Stimulated activated CD4-positive, alpha-beta T cell treated with anti-CD3 and anti-CD28 coated beads, TNF-alpha, amount 100 ng/mL, for 4 hours (primary cell): ENCODE measurements around the gene POTEC.
"Not testable (repeated sequence)": the region's sequence is repeated elsewhere in the genome, so short reads cannot be mapped to it uniquely, and the experiment has no call there.

ENCODE experiments used
- DNase-seq, 3 experiments: peaks; one replicate each; pipeline ENCODE4 v3.0.0-alpha.2; 2020; ENCODE audit warnings: low read depth in 3 of 3

The POTEC gene

GRCh38 chr18:14543446-14543964 lies at the start of gene POTEC:
TSS of gene POTEC (minus strand) at chr18:14543600. CDS start at chr18:14543146, 454 bp downstream.
- DNase-seq, result not testable (repeated sequence)

GRCh38 chr18:14577971-14578370 lies 34.6 kb upstream of the POTEC start:
- DNase-seq, result no peak

DNA sequence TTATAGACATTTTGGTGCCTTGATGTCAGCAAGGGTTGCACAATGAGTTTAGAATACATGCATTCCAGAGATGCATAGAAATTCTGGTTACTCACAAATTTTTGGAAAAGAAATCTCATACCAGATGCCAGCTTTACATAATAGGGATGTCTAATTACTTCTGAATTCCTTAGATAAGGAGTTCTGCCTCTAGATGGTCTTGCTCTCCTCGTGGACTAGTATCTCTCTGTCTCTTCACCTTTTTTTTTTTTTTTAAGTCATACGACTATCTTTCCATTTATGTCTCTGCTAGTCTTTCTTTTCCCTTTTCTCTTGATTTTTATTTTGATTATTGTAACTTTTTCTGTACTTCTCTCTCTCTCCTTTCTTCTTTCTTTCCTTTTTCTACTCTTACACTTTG lies 16.1 kb upstream of the POTEC start:
- DNase-seq, result not testable (repeated sequence)

GRCh38 chr18:14531659-14532058 lies 11.7 kb downstream of the POTEC start:
- not testable (repeated sequence) for DNase-seq

- not testable (repeated sequence) for DNase-seq
Observed at GRCh38 chr18:14510707-14511106, 32.7 kb downstream of the POTEC start.

DNA sequence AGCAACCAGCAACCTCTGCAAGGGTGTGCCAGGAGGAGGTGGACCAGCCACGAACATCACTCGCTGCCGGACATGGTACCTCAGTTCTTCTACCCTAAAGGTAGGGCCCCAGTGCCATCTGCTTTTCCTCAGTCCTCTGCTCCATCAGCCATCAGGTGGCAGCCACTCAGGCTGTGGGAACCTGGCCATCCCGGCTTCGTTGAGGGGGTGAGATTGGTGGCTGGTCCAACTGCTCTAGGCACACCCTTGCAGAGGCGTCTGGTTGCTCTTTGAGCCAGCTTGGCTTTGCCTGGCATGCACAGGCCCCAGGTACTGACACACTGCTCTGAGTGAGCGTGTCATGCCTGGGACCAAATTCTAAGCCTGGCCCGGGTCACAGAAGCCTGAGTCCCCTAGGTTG lies 39.7 kb downstream of the POTEC start:
- not testable (repeated sequence) for DNase-seq

DNA sequence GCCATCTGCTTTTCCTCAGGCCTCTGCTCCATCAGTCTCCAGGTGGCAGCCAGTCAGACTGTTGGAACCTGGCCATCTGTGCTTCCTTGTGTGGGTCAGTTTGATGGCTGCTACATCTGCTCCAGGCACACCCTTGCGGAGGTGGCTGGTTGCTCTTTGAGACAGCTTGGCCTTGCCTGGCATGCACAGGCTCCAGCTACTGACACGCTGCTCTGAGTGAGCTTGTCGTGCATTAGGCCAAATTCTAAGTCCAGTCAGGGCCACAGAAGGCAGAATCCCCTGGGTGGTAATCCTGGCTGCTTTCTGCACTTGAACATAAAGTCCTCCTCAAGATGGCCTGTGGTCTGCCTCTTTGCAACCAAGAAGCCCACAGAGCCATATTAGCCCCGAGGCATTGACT lies 41.5 kb downstream of the POTEC start:
- not testable (repeated sequence) for DNase-seq

DNA sequence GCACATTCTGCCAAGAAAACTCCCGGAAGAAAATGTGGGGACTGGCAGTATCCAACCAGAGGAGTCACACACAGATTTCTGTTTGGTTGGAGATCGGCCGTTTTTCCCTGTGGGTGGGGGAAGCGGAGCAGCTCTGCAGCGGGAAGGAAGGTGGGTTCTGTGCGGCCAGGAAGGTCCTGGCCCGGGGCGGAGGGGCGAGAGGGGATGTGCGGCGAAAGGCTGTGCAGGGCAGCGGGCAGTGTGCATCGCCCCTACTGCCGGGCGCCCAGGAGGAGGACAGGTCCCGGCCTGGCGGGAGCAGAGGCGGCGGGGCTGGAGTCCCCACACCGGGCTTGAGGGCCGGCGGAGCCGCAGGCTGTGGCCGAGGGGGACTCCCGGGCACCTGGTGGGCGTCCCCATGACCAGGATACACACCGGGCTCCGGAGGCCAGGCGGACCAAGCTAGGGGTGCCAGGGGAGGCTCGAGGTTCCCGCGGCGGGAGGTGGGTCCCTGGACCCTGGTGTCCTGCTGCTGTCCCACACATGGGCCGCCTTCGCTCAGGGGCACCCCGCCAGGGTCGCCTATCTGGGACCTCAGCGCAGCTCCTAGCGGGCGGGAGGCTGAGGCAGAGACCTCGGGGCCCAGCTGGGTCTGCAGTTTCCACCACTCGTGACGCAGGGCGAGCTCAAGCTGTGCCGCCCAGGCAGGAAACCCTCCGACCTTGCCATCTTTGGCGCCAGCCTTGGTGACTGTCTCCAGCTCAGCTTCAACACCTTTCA lies 54.0 kb downstream of the POTEC start:
- not testable (repeated sequence) for DNase-seq

GRCh38 chr18:14488789-14489188 lies 54.6 kb downstream of the POTEC start:
- DNase-seq, result not testable (repeated sequence)

DNA sequence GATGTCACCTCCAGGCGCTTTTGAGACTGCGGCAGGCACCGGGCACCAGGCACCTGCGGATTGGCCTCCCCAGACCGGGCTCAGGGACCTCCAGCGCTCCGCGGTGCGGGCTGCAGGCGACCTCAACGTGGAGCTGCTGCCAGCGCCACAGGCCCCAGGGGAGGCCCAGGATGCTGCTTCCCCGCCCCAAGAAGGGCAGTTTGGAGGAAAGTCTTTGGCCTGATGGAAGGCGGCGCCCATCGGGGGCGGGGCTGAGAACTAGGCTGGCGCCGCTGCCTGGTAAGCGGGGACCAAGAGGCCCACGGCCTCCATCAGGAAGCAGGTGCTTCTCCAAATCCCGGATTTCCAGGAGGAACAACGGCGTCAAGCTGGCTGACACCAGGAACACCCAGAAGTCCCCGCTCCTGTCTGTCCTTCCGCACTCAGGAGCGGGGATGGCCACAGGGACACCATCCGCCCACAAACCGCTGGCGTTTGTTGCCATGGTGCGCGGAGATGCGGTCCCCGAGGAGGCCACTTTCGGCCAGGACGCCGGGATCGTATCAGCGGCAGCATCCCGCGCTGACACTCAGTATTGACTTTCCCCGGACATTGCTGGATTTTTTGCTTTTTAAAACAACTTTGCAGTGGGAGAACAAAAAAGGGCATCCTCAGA lies 56.3 kb downstream of the POTEC start:
- DNase-seq, result not testable (repeated sequence)

GRCh38 chr18:14479076-14479475 lies 64.3 kb downstream of the POTEC start:
- not testable (repeated sequence) for DNase-seq

DNA sequence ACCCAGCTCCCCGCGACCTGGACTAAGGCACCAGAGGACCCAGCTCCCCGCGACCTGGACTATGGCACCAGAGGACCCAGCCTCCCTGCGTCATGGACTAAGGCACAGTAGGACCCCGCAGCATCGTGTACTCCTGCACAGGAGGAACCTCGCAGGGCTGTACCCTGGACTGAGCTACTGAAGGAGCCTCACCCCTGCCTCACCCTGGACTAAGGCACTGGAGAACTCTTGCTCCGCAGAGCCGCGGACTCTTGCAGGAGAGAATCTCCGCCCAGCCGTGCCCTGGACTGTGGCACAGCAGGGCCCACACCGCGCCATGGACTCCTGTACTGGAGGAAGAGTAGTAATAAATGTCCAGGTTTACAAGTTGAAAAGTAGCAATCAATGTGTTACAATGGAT lies 67.9 kb downstream of the POTEC start:
- DNase-seq, result not testable (repeated sequence)

- not testable (repeated sequence) for DNase-seq
Observed at GRCh38 chr18:14474752-14475151, 68.6 kb downstream of the POTEC start.

DNA sequence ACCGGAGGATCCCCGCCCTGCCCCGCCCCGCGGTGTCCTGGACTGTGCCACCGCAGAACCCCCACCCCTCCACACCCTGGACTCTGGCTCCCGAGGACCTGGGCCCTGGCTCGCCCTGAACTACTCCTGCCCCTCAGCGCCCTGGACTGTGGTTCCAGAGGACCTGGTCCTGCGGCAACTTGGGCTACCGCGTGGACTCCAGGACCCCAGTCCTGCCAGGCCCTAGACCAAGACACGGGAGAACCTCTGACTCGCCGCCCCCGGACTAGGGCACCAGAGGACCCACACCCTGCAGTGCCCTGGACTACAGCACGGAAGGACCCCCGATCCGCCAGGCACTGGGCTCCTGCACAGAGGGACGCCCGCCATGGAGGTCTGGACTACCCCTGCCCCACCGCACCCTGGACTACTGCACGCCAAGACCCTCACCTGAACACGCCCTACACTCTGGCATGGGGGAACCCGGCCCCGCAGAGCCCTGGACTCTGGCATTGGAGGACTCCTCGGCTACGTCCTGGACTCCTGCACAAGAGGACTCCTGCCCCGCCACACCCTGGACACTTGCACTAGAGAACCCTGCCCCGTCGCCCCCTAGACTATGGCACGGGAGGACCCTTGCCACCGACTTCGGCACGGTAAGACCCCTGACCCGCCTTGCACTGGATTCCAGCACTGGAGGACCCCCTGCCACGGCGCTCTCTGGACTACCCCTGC lies 69.2 kb downstream of the POTEC start:
- not testable (repeated sequence) for DNase-seq

DNA sequence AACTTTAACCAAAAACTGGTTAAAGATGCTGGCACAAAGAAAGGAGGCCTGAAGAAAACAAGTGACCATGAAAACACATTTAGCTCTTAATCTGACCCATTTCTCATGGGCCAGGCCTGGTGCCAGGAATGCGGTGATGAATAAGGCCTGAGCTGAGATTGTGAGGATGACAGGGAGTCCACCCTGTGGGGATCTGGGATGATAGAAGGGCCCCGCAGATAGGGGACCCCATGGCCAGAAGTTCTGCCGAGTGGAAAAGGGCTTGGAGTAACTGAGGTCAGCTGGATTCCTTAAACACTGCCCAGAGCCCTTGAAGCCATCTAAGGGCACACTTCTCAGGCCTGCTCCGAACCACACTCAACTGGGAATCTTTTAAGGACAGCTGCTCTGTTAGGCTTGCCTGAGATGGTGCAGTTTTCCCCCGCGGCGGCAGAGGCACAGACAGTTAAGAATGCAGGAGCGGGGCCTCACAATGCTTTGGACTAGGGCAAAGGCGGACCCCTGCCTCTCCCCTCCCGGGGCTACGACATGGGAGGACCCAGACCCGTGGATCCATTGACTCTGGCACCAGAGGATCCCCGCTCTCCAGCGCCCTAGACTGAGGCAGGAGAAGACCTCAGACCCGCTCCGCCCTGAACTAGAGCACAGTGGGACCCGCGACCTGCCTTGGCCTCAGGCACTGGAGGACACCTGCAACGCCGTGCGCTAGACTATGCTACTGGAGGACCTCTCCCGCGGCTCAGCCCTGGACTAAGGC lies 70.0 kb downstream of the POTEC start:
- not testable (repeated sequence) for DNase-seq

DNA sequence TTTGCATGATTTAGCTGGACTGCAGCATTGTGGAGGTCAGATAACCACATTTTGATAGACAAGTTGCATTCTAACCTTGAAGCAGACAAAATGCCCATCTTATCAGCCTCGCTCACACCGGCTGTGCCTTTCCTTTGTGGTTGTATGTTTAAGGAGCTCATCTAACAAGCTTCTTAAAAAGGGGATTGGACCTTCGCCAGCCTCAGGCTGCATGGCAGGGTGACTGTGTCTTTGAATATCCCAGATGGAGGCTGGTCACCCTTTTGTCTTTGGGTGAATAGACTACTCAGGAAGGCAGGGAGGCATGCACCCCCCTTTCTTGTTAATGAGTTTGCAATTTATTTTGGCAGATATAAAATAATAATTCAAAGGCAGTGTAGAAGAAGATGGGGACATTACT lies 72.1 kb downstream of the POTEC start:
- DNase-seq, result not testable (repeated sequence)

DNA sequence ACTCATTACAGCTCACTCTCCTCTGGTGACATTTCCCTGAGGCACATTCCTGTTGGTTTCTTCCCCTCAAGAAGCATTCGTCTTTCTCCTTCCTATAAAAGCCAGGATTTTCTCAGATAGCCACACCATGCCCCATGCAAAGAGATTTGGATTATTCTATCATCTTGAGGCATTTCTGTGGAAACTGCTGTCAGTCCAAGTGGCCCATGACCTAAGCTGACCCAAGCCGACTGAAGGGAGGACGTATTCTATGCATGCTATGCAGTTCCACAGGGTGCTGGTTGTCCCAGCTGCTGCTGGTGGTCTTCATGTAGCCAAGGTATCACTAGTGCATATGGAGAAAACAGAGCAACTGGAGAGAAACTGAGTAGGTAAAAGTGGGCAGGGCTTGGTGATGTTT lies 73.0 kb downstream of the POTEC start:
- not testable (repeated sequence) for DNase-seq

DNA sequence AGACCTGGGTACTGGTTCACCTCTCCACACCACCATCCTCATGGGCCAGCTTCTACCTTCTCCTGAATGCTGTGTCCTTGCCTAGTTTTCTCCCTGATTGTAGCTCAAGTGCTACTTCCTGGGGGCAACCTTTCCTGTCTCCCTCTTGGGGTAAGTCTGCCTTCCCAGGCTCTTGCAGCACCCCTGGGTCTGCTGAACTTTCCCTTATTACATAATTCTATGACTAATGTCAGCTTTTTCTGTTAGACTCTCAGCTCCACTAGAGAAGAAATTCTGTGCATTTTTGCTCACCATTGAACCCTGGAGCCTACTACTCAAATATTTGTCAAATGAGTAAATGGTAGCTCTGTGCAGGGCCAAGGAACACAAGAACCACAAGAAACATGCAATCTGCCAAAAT lies 73.4 kb downstream of the POTEC start:
- DNase-seq, result not testable (repeated sequence)

DNA sequence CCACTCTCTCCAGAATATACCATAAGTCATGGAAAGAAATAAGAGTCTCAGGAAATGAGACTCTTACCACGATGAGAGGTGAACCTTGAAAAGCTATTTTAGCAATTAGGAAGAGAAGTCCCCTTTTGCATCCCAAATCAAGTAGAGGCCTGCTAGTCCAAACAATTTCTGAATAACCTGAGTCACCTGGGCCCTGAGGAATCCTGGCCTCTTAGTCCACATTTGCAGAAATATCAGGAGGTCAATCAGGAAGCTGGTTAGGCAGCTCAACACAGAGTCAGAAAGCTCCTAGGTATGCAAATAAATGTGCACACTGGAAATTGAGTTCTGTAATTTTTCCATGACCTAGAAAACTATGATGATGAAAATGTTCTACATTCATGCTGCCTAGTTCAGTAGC lies 77.4 kb downstream of the POTEC start:
- not testable (repeated sequence) for DNase-seq
